Sigmoid colon (tissue), 7 donors: ENCODE data around the gene LSMEM2. TPM values are rescaled to one million over a fixed set of nuclear protein-coding genes. Genes with fewer than 3 reads are reported as not detected.

Experiments
- DNase-seq: peaks from one replicate; pipeline ENCODE4 v3.0.0-alpha.2; 2019
- H3K27ac ChIP-seq, 4 donors: fragments of 200-600 bp; sonication (generic); one replicate each; pipeline ENCODE4 v1.5.1; 2016 to 2019; ENCODE audit warnings: mild to moderate bottlenecking in 1 of 4
- H3K27me3 ChIP-seq, 3 donors: fragments of 200-600 bp; sonication (generic); one replicate each; pipeline ENCODE4 v1.5.1; 2019; ENCODE audit warnings: mild to moderate bottlenecking in 1 of 3
- H3K36me3 ChIP-seq, 4 donors: fragments of 200-600 bp; sonication (generic); one replicate each; pipeline ENCODE4 v1.5.1; 2016 to 2019
- H3K4me1 ChIP-seq, 4 donors: fragments of 200-600 bp; sonication (generic); one replicate each; pipeline ENCODE4 v1.5.1; 2017 to 2019
- H3K4me3 ChIP-seq, 4 donors: fragments of 200-600 bp; sonication (generic); one replicate each; pipeline ENCODE4 v1.5.1; 2017 to 2019; ENCODE audit warnings: mild to moderate bottlenecking in 2 of 4, moderate library complexity in 1 of 4
- H3K9me3 ChIP-seq, 4 donors: fragments of 200-600 bp in 3 of 4; sonication (generic) in 3 of 4; one replicate each; pipeline versions ENCODE4 v1.5.1 to v1.6.1; 2013 to 2019
- EP300 ChIP-seq, 4 donors: sonication (generic); formaldehyde crosslinking; IDR thresholded peaks; one replicate each; pipeline ENCODE4 v1.6.1; 2017; ENCODE audit warnings: antibody characterized with exemption in 4 of 4
- POLR2A ChIP-seq, 2 donors: fragments of 450-650 bp; IDR thresholded peaks; one replicate each; pipeline ENCODE4 v1.6.1; 2016; ENCODE audit warnings: antibody characterized with exemption in 2 of 2, mild to moderate bottlenecking in 2 of 2, moderate library complexity in 2 of 2
- POLR2AphosphoS5 ChIP-seq, 4 donors: sonication (generic); formaldehyde crosslinking; IDR thresholded peaks; one replicate each; pipeline ENCODE4 v1.6.1; 2017; ENCODE audit warnings: antibody characterized with exemption in 4 of 4
- WGBS, 2 donors: extraction: QIAGEN DNeasy Blood & Tissue Kit; methylation state at CpG; one replicate each; pipeline ENCODE4 v1.1.7; 2013; 5-methylcytosine and 5-hydroxymethylcytosine counted together
- intact Hi-C: fragments of 100-400 bp; cut with DNase I; formaldehyde crosslinking; loops from one replicate; pipeline ENCODE4 v1.15.1; 2023
- polyA plus RNA-seq, 3 donors: library from polyadenylated mRNA; stranded (reverse); fragments of 200-250 nt; gene quantifications; one replicate each; pipeline ENCODE4 v1.2.3, GENCODE V29; 2013
- total RNA-seq, 4 donors: library from RNA; depleted of rRNA; stranded (reverse); fragments of >200 nt; gene quantifications; one replicate each; pipeline ENCODE4 v1.1.0, GENCODE V29; 2016
- TF ChIP-seq, protein P1 (sequence below), 4 experiments: fragments of 450-650 bp in 3 of 4; fragments of 200-600 bp in 1 of 4; IDR thresholded peaks; one replicate each; pipeline ENCODE4 v1.5.1; 2016 to 2019; ENCODE audit warnings: antibody characterized with exemption in 4 of 4, mild to moderate bottlenecking in 3 of 4, moderate library complexity in 2 of 4
- donor health status: healthy with polysubstance abuse.
- donor health status: Bipolar disorder and iron deficiency.
- donor health status: healthy.

LSMEM2 gene
- total and polyA plus RNA-seq, 7 donors: 0.13 to 0.46 TPM; not detected in 5

GRCh38 chr3:50272911-50273688 lies 5.8 kb upstream of the LSMEM2 start:
- Histone ChIP-seq H3K4me3 (peak overlapping the region in 3 of 4 donors; percentile 31 to 45 (median 35)), H3K9me3 (no peaks in the 10 kb centered on the region), H3K27me3 (peaks cover 0 to 21% (median 0%) of the 10 kb centered on the region in 3 donors), H3K27ac (peak overlapping the region in 3 of 4 donors; percentile 48 to 99 (median 65)), H3K36me3 (peaks cover 0 to 11% (median 0%) of the 10 kb centered on the region in 4 donors), H3K4me1 (peaks cover 0 to 43% (median 36%) of the 10 kb centered on the region in 4 donors)
- 2 to 5% methylated on average over 61 of the region's 61 CpGs for WGBS, 2 donors
- DNase-seq: peak; percentile 92
- no peak for TF ChIP-seq POLR2A (IDR thresholded peaks at IDR 0.05)
- TF ChIP-seq, protein P1, sequence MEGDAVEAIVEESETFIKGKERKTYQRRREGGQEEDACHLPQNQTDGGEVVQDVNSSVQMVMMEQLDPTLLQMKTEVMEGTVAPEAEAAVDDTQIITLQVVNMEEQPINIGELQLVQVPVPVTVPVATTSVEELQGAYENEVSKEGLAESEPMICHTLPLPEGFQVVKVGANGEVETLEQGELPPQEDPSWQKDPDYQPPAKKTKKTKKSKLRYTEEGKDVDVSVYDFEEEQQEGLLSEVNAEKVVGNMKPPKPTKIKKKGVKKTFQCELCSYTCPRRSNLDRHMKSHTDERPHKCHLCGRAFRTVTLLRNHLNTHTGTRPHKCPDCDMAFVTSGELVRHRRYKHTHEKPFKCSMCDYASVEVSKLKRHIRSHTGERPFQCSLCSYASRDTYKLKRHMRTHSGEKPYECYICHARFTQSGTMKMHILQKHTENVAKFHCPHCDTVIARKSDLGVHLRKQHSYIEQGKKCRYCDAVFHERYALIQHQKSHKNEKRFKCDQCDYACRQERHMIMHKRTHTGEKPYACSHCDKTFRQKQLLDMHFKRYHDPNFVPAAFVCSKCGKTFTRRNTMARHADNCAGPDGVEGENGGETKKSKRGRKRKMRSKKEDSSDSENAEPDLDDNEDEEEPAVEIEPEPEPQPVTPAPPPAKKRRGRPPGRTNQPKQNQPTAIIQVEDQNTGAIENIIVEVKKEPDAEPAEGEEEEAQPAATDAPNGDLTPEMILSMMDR (IDR thresholded peaks at IDR 0.05): peak; percentile 97 to 99 (median 99)
- TF ChIP-seq POLR2AphosphoS5 (IDR thresholded peaks at IDR 0.05): peak in 3 of 4 donors; percentile 20 to 38 (median 34)
- TF ChIP-seq EP300 (IDR thresholded peaks at IDR 0.05): no peak
- intact Hi-C loops: loop anchor here (1.0 to 2.0 kb wide), 3 partner anchors 13 to 80 kb away; no protein-coding TSS in a partner anchor

DNA sequence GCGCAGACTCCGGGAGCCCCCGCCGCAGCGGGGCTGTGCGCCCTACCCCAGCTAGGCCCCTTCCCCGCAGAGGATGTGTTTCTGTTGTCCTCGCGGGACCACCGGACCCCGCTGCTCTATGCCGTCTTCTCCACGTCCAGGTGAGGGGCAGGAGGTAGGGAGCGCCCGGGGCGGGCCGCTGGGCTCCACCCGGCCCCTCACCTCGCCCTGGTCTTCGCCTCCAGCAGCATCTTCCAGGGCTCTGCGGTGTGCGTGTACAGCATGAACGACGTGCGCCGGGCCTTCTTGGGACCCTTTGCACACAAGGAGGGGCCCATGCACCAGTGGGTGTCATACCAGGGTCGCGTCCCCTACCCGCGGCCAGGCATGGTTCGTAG lies 5.2 kb upstream of the LSMEM2 start:
- H3K4me1 ChIP-seq: peaks cover 0 to 41% (median 32%) of the 10 kb centered on the region in 4 donors
- H3K27me3 ChIP-seq: peaks cover 0 to 21% (median 0%) of the 10 kb centered on the region in 3 donors
- no peaks in the 10 kb centered on the region for H3K9me3 ChIP-seq
- DNase-seq: peak; percentile 67
- intact Hi-C loops: loop anchor here (1.0 to 2.0 kb wide), 3 partner anchors 13 to 81 kb away; no protein-coding TSS in a partner anchor
- peak overlapping the region in 2 of 4 donors; percentile 35 to 45 for H3K4me3 ChIP-seq
- TF ChIP-seq, protein P1 (IDR thresholded peaks at IDR 0.05): no peak
- no peak for TF ChIP-seq POLR2A (IDR thresholded peaks at IDR 0.05)
- H3K27ac ChIP-seq: peak overlapping the region in 3 of 4 donors; percentile 33 to 65 (median 48)
- peaks cover 0 to 11% (median 0%) of the 10 kb centered on the region in 4 donors for H3K36me3 ChIP-seq
- WGBS, 2 donors: 56 to 73% methylated on average over 31 of the region's 31 CpGs

DNA sequence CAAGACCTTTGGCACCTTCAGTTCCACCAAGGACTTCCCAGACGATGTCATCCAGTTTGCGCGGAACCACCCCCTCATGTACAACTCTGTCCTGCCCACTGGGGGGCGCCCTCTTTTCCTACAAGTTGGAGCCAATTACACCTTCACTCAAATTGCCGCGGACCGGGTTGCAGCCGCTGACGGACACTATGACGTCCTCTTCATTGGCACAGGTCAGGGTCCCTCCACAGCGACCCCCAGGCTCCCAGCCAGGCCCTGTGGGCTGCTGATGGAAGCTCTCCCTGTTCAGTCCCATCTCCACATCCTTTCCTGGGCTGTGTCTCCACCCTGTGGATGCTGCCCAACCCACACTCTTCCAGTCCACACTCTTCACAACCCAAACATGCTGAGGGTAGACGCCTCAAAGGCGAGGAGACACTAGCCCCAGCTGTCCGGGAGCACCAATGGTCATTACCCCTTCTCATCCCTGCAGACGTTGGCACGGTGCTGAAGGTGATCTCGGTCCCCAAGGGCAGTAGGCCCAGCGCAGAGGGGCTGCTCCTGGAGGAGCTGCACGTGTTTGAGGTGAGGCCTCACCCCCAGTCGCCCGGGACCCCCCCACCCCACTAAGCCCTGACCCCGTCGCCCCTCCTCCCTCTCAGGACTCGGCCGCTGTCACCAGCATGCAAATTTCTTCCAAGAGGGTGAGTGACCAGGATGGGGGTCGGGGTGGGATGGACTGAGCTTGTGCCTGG lies 4.3 kb upstream of the LSMEM2 start:
- Histone ChIP-seq H3K36me3 (peaks cover 0 to 11% (median 0%) of the 10 kb centered on the region in 4 donors), H3K4me1 (peaks cover 0 to 41% (median 27%) of the 10 kb centered on the region in 4 donors), H3K27ac (no peak overlapping the region), H3K27me3 (peaks cover 0 to 21% (median 0%) of the 10 kb centered on the region in 3 donors), H3K4me3 (no peak overlapping the region), H3K9me3 (no peaks in the 10 kb centered on the region)
- intact Hi-C loops: no loop called here
- DNase-seq: peak; percentile 80
- 37 to 45% methylated on average over 26 of the region's 26 CpGs for WGBS, 2 donors
- TF ChIP-seq POLR2AphosphoS5 (IDR thresholded peaks at IDR 0.05): peak in 1 of 4 donors; percentile 17
- no peak for TF ChIP-seq EP300 (IDR thresholded peaks at IDR 0.05)
- TF ChIP-seq POLR2A (IDR thresholded peaks at IDR 0.05): no peak
- TF ChIP-seq, protein P1 (IDR thresholded peaks at IDR 0.05): peak; percentile 40 to 68 (median 64)

GRCh38 chr3:50275141-50275995 lies 3.5 kb upstream of the LSMEM2 start:
- TF ChIP-seq, protein P1 (IDR thresholded peaks at IDR 0.05): no peak
- TF ChIP-seq EP300 (IDR thresholded peaks at IDR 0.05): no peak
- no peak for TF ChIP-seq POLR2A (IDR thresholded peaks at IDR 0.05)
- no peak for TF ChIP-seq POLR2AphosphoS5 (IDR thresholded peaks at IDR 0.05)
- WGBS, 2 donors: 46 to 80% methylated on average over 65 of the region's 65 CpGs
- Histone ChIP-seq H3K27me3 (peaks cover 0 to 21% (median 0%) of the 10 kb centered on the region in 3 donors), H3K9me3 (no peaks in the 10 kb centered on the region), H3K4me1 (peaks cover 0 to 33% (median 20%) of the 10 kb centered on the region in 4 donors), H3K36me3 (peaks cover 0 to 11% (median 0%) of the 10 kb centered on the region in 4 donors), H3K4me3 (no peak overlapping the region), H3K27ac (no peak overlapping the region)
- DNase-seq: peak; percentile 64
- intact Hi-C loops: no loop called here
